ENCODE results near the gene MCRS1. TPM values are rescaled to one million over a fixed set of nuclear protein-coding genes. Genes with fewer than 3 reads are reported as not detected.
"Not testable (repeated sequence)": the region's sequence is repeated elsewhere in the genome, so short reads cannot be mapped to it uniquely, and the experiment has no call there.

The MCRS1 gene, protein sequence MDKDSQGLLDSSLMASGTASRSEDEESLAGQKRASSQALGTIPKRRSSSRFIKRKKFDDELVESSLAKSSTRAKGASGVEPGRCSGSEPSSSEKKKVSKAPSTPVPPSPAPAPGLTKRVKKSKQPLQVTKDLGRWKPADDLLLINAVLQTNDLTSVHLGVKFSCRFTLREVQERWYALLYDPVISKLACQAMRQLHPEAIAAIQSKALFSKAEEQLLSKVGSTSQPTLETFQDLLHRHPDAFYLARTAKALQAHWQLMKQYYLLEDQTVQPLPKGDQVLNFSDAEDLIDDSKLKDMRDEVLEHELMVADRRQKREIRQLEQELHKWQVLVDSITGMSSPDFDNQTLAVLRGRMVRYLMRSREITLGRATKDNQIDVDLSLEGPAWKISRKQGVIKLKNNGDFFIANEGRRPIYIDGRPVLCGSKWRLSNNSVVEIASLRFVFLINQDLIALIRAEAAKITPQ
- 10 to 100 TPM; 46.6 TPM for total RNA-seq

DNA sequence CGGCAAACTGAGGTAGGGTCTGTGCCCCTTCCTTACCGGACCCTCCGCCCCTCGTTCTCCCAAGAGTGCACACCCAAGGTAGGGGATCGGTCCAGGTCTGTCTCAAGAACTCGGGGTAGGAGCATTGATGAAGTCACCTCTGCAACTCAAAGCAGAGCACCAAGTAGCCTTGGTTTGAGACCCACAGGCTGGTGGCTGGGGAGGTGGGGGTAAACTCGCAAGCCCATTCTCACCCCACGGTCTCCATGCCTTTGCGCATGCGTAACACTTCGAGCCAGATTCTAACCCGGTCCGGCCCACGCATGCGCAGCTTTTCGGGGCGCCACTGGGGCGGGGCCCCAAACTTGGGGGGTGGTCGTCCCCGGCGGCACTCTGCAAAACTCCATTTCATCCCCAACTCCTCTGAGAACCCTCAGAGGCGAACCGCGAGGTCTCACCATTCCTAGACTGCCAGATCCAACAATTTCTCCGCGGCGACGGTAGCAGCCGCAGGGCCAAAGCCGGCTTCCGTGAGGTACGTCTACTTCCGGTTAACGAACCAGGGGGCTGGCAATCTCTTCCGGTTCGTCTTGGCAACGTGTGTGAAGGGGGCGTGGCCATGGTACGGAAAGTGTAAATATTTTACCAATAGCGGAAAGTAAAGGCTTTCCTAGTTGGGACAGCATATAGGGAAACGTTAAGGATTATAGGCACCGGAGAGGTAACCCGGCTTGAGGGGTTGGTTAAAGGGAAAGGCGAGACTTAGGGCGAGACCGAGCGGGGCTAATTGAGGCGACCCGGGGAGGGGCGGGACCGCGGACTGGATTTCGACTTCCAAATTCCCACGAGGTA, at the start of gene MCRS1:
Gene MCRS1 (minus strand): TSS at position 532 of the 831 bp plus-strand sequence. CDS start 1,411 bp downstream, outside the sequence.
- Histone ChIP-seq H3K4me3 (peak within 1 kb of the TSS; percentile 95), H3K9me3 (no peaks in the 10 kb centered on the region), H3K27me3 (replicated peaks; ENCODE audit: insufficient read depth) (no peaks in the 10 kb centered on the region), H3K27ac (peak within 1 kb of the TSS; percentile 70 to 80), H3K4me1 (ENCODE audit: control insufficient read depth in 1 of 2, low read depth in 2 of 2) (peaks cover 12 to 24% of the 10 kb centered on the region in 2 donors), H3K36me3 (peaks cover 19% of the 10 kb centered on the region)
- DNase-seq (ENCODE audit: low spot score) (peak; percentile 52), ATAC-seq (ENCODE audit: insufficient number of reproducible peaks, low FRiP score, low read depth) (peak; percentile 82)
- TF ChIP-seq, protein P1, sequence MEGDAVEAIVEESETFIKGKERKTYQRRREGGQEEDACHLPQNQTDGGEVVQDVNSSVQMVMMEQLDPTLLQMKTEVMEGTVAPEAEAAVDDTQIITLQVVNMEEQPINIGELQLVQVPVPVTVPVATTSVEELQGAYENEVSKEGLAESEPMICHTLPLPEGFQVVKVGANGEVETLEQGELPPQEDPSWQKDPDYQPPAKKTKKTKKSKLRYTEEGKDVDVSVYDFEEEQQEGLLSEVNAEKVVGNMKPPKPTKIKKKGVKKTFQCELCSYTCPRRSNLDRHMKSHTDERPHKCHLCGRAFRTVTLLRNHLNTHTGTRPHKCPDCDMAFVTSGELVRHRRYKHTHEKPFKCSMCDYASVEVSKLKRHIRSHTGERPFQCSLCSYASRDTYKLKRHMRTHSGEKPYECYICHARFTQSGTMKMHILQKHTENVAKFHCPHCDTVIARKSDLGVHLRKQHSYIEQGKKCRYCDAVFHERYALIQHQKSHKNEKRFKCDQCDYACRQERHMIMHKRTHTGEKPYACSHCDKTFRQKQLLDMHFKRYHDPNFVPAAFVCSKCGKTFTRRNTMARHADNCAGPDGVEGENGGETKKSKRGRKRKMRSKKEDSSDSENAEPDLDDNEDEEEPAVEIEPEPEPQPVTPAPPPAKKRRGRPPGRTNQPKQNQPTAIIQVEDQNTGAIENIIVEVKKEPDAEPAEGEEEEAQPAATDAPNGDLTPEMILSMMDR (IDR thresholded peaks at IDR 0.05): no peak

DNA sequence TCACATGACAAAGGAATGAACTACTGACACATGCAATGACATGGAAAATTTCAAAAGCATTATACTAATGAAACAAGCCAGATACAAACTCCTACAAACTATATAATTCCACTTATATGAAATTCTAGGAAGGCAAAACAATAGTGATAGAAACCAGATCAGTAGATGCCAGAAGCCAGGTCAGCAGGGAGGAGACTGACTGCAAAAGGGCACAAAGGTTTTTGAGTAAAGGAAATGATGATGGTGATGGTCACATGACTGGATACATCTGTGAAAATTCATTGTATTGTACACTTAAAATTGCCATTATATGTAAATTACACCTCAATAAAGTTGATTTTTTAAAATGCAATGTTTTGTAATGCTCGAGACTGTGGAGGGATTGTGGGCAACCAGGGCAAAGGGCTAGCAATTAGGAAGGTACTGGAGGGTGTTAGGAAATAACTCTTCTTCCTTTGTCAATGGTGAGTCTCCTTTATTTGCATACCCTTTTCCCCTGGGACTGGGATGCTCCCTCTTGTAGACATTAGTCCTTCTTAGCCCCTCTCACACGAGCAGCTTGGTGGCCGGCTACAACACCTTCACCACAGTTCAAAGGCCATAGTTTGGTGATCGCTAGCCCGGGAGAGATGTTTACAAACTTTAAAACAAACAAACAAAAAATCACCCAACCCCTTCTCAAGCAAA, 48.7 kb upstream of the MCRS1 start:
- H3K27me3 ChIP-seq (replicated peaks; ENCODE audit: insufficient read depth): no peaks in the 10 kb centered on the region
- no peak overlapping the region for H3K27ac ChIP-seq
- TF ChIP-seq, protein P1 (IDR thresholded peaks at IDR 0.05): no peak
- no peak for DNase-seq (ENCODE audit: low spot score)
- no peaks in the 10 kb centered on the region for H3K9me3 ChIP-seq
- H3K36me3 ChIP-seq: no peaks in the 10 kb centered on the region
- peaks cover 2 to 7% of the 10 kb centered on the region in 2 donors for H3K4me1 ChIP-seq (ENCODE audit: control insufficient read depth in 1 of 2, low read depth in 2 of 2)
- ATAC-seq (ENCODE audit: insufficient number of reproducible peaks, low FRiP score, low read depth): no peak
- no peak overlapping the region for H3K4me3 ChIP-seq

DNA sequence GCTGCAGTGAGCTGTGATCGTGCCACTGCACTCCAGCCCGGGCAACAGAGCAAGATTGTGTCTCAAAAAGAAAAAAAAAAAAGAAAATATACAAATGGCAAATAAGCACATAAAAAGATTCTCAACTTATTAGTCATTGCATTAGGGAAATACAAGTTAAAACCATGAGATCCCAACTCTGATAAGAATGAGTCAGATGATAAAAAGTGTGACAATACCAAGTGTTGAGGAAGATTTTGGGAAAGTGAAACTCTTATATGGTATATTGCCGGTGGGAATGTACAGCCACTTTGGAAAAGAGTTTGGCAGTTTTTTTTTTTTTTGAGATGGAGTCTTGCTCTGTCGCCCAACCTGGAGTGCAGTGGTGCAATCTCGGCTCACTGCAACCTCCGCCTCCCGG, 47.8 kb upstream of the MCRS1 start:
- DNase-seq (ENCODE audit: low spot score) (no peak), ATAC-seq (ENCODE audit: insufficient number of reproducible peaks, low FRiP score, low read depth) (no peak)
- no peaks in the 10 kb centered on the region for H3K4me1 ChIP-seq (ENCODE audit: control insufficient read depth in 1 of 2, low read depth in 2 of 2)
- H3K36me3 ChIP-seq: no peaks in the 10 kb centered on the region
- no peaks in the 10 kb centered on the region for H3K27me3 ChIP-seq (replicated peaks; ENCODE audit: insufficient read depth)
- TF ChIP-seq, protein P1 (IDR thresholded peaks at IDR 0.05): no peak
- no peak overlapping the region for H3K4me3 ChIP-seq
- H3K27ac ChIP-seq: no peak overlapping the region
- H3K9me3 ChIP-seq: no peaks in the 10 kb centered on the region

DNA sequence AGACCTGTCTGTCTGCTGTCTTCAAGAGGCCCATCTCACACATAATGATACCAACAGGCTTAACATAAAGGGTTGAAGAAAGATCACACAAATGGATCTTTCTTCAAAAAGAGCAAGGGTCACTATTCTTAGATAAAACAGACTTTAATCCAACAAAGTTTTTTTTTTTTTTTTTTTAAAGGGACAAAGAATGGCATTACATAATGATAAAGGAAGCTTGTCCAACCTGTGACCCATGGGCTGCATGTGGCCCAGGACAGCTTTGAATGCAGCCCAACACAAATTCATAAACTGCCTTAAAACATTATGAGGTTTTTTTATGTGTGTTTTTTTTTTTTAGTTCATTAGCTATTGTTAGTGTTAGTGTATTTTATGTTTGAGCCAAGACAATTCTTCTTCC, 44.3 kb upstream of the MCRS1 start:
- Histone ChIP-seq H3K27ac (no peak overlapping the region), H3K36me3 (no peaks in the 10 kb centered on the region), H3K9me3 (no peaks in the 10 kb centered on the region), H3K27me3 (replicated peaks; ENCODE audit: insufficient read depth) (no peaks in the 10 kb centered on the region), H3K4me3 (no peak overlapping the region), H3K4me1 (ENCODE audit: control insufficient read depth in 1 of 2, low read depth in 2 of 2) (no peaks in the 10 kb centered on the region)
- DNase-seq (ENCODE audit: low spot score) (no peak), ATAC-seq (ENCODE audit: insufficient number of reproducible peaks, low FRiP score, low read depth) (no peak)
- TF ChIP-seq, protein P1 (IDR thresholded peaks at IDR 0.05): no peak

DNA sequence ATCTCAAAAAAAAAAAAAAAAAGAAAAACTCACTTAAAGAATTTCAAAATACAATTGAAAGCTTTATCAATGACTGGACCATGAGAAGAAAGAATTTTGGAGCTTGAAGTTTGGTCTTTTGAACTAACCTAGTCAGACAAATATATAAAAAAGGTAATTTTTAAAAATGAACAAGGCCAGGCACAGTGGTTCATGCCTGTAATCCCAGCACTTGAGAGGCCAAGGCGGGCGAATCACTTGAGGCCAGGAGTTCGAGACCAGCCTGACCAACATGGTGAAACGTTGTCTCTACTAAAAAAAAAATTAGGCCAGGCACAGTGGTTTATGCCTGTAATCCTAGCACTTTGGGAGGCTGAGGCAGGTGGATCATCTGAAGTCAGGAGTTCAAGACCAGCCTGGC, 42.8 kb upstream of the MCRS1 start:
- not testable (repeated sequence) for H3K4me1 ChIP-seq (ENCODE audit: control insufficient read depth in 1 of 2, low read depth in 2 of 2); H3K9me3 ChIP-seq; H3K27me3 ChIP-seq (replicated peaks; ENCODE audit: insufficient read depth); H3K4me3 ChIP-seq; H3K27ac ChIP-seq; ATAC-seq (ENCODE audit: insufficient number of reproducible peaks, low FRiP score, low read depth); DNase-seq (ENCODE audit: low spot score); H3K36me3 ChIP-seq
